GM06990 (cell line): ENCODE results near the gene MSL3.
A peak's percentile ranks its signal among the peaks of the same experiment; 100 is the strongest.

Experiments used
- DNase-seq: peaks from one replicate; pipeline ENCODE4 v3.0.0-alpha.2; 2011; ENCODE audit not compliant: insufficient read length; ENCODE audit errors: extremely low read depth
- H3K27me3 ChIP-seq: replicated peaks from 2 replicates; pipeline ENCODE4 v1.6.0; 2011; ENCODE audit warnings: low read length; ENCODE audit not compliant: control insufficient read depth, insufficient read depth
- H3K36me3 ChIP-seq: 2 replicates; pipeline ENCODE4 v1.5.1; 2011; ENCODE audit warnings: low read length; ENCODE audit not compliant: control insufficient read depth, insufficient read depth
- H3K4me3 ChIP-seq: replicated peaks from 2 replicates; pipeline ENCODE4 v1.5.1; 2011; ENCODE audit warnings: low read depth, mild to moderate bottlenecking, control low read depth, low read length
- TF ChIP-seq, protein P1 (sequence below): IDR thresholded peaks from 2 replicates; pipeline ENCODE4 v1.5.1; 2011; ENCODE audit warnings: low read length, control low read depth, mild to moderate bottlenecking, inconsistent platforms; ENCODE audit not compliant: insufficient read depth, poor library complexity, severe bottlenecking

Gene MSL3

DNA sequence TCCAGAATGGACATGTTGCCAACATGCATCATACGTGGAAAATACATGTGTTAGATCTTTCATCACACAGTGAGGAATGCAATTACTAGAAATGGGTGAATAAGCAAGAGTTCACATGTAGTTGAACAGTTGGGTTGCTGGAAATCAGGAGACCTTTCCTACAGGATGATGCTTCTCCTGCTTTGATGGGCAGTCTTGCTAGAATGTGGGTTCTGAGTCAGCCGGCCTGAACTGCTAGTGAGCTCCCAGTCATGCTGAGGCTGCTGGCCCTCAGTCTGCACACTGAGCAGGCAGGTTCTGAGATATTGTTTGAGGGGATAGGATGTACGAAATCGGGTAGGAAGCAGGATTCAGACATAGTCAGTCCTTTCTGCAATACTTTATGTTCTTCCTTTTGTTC lies 20.2 kb downstream of the MSL3 start:
- TF ChIP-seq, protein P1, sequence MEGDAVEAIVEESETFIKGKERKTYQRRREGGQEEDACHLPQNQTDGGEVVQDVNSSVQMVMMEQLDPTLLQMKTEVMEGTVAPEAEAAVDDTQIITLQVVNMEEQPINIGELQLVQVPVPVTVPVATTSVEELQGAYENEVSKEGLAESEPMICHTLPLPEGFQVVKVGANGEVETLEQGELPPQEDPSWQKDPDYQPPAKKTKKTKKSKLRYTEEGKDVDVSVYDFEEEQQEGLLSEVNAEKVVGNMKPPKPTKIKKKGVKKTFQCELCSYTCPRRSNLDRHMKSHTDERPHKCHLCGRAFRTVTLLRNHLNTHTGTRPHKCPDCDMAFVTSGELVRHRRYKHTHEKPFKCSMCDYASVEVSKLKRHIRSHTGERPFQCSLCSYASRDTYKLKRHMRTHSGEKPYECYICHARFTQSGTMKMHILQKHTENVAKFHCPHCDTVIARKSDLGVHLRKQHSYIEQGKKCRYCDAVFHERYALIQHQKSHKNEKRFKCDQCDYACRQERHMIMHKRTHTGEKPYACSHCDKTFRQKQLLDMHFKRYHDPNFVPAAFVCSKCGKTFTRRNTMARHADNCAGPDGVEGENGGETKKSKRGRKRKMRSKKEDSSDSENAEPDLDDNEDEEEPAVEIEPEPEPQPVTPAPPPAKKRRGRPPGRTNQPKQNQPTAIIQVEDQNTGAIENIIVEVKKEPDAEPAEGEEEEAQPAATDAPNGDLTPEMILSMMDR = no peak
- Histone ChIP-seq H3K4me3 (no peak overlapping the region), H3K36me3 (peaks cover 2% of the 10 kb centered on the region), H3K27me3 (no peaks in the 10 kb centered on the region)
- no peak for DNase-seq

DNA sequence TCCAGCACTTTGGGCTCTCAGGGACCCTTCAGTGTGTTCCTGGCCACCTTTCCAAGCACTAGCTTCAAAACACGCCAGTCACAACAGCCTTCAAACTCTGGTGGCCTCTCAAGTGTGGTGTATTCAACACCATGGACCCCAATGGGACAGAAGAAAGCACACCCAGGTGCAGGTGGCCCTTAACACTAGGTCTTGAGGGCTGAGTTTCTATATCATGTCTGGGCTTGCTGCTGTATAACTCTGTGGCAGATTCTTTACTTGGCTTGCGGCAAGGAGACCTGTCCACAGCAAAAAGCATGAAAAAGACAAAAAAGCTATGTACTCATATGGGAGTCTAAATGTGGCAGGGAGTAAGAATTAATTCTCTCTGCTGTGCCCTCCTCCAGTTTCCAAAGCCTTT lies 23.1 kb downstream of the MSL3 start:
- TF ChIP-seq, protein P1 = no peak
- no peaks in the 10 kb centered on the region; the same call in 1 of the 2 replicates for H3K36me3 ChIP-seq
- no peaks in the 10 kb centered on the region for H3K27me3 ChIP-seq
- DNase-seq = no peak
- H3K4me3 ChIP-seq = no peak overlapping the region

DNA sequence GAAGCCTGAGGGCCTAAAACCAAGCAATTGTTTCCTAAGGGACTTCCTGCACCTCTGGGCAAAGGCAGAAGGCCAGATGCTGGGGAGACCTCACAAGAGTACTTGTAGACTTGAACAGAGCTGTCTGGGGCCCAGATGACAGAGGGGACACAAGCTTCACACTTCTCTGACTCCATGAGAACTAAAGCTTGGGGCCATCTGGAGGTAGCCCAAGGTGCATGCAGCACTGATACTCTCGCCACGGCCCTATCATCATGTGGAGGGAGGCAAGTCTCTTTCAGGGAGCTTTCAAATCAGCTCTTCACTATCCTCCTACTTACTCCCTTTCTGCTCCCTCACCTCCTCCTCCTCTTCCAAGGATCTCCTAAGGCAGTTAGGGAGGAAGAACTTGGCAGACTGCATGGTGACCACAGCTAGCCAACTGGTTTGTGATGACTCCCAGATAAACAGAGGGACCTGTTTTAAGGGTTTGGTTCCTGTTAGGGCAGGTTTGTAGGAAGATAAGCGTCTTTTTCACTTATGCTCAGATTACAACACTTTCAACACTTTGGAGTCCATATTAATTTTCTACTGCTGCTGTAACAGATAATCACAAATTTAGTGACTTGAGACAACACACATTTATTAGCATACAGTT lies 23.8 kb downstream of the MSL3 start:
- DNase-seq = no peak
- no peaks in the 10 kb centered on the region for H3K27me3 ChIP-seq
- TF ChIP-seq, protein P1 = no peak
- no peak overlapping the region for H3K4me3 ChIP-seq
- no peaks in the 10 kb centered on the region for H3K36me3 ChIP-seq

DNA sequence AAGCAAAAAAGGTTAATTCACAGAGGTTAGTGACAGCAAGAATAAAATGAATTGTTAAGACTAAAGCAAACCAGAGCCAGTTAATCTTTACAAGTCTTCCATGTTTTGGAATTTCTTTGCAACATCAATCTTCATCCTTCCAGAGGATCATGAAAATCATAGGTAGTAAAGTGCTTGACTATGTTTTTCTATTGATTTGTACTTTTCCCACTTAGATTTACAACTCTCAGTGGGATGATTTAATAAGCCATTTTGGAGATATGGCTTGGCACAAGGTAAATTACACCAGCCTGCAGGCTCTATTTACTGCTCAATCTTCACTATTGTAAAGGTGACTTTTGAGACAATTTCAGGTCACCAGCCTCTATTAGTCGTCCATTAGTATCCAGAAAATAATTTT lies 26.5 kb downstream of the MSL3 start:
- Histone ChIP-seq H3K27me3 (no peaks in the 10 kb centered on the region), H3K36me3 (no peaks in the 10 kb centered on the region), H3K4me3 (no peak overlapping the region)
- TF ChIP-seq, protein P1 = no peak
- no peak for DNase-seq

DNA sequence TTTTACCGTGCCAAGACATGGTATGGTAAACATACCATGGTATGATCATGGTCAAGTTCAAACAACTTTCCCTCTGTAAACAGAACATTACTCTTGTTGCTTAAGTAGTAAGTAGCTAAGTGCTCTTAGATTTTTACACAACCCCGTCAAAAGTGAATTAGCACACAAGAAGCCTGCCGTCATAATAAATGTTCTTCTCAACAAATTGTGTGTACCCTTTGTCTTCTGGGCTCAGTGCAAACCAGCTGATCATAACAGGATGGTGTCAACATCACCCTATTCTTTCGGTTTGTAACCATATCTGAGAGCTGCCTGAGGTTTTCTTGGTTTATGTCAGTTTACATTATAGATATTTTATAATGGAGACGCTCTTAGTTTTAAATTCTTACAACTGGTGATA lies 28.8 kb downstream of the MSL3 start:
- H3K27me3 ChIP-seq = no peaks in the 10 kb centered on the region
- no peak overlapping the region for H3K4me3 ChIP-seq
- TF ChIP-seq, protein P1 = no peak
- H3K36me3 ChIP-seq = no peaks in the 10 kb centered on the region
- DNase-seq = no peak

DNA sequence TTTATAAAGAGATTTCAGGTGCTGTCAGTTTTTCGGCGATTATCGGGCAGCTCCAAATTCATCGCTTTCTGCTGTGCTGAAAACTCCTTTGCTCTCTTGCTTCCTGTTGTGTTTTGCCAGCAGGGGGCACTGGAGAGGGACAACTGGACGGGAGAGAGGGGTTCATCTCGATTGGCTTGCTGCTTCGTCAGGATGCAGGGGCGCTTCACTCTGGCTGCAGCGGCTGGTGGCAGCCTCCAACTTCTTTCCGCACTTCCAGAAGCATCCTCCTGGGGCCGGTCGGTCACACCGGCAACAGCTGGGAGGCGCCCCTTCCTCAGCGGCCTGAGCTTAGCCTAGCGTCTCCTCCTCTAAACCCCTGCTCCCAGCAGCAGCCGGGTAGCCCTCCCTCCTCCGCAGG lies 29.5 kb downstream of the MSL3 start:
- H3K27me3 ChIP-seq = no peaks in the 10 kb centered on the region
- DNase-seq = peak; percentile 46
- H3K4me3 ChIP-seq = peak overlapping the region; percentile 20; the same call in 1 of the 2 replicates
- H3K36me3 ChIP-seq = no peaks in the 10 kb centered on the region
- TF ChIP-seq, protein P1 = peak; percentile 68
